HG03103 (cell line): ENCODE measurements around the gene KRT78.
"Not testable (repeated sequence)": the region's sequence is repeated elsewhere in the genome, so short reads cannot be mapped to it uniquely, and the experiment has no call there.

ENCODE experiments used
- ATAC-seq: cut with Tn5 transposase; IDR thresholded peaks from one replicate; pipeline ENCODE4 v1.9.1; 2021; ENCODE audit warnings: low read depth; ENCODE audit not compliant: unreplicated experiment

Gene KRT78

DNA sequence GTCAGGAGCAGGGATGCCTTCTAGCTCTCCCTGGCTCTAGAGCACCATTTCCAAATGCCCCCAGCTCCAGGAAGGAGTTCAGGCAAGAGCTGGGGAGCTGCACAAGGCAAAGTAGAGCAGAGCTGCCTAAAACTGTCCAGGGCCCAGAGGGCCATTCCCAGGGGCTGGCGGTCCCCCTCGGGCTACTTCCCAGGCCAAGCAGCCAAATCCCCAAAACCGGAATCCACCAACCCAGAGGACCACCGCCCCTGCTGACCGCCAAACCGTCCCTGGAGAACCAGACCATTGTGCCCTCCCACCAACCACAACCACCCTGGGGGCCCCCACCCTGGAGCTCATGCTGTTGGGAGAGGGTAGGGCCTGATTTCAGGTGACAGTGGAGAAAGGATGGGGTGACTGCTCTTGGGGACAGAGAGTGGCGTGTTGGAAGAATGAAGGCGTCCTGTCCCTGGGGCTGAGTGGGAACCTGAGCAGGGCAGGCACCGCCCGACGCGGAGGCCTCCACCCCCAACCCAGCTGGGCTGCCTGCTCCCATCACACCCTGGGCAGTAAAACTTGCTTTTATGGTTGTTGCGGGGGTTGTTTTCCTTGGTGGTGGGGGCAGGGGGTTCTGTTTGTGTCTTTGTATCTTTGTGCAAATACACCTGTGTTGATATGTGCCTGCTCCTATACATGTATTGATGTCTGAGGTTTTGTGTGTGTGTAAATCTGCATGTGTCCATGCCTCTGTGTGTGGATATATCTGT lies 24.0 kb upstream of the KRT78 start:
- no peak for ATAC-seq

- no peak for ATAC-seq
These were observed 22.7 kb upstream of the KRT78 start for GRCh38 chr12:52871291-52872039.

DNA sequence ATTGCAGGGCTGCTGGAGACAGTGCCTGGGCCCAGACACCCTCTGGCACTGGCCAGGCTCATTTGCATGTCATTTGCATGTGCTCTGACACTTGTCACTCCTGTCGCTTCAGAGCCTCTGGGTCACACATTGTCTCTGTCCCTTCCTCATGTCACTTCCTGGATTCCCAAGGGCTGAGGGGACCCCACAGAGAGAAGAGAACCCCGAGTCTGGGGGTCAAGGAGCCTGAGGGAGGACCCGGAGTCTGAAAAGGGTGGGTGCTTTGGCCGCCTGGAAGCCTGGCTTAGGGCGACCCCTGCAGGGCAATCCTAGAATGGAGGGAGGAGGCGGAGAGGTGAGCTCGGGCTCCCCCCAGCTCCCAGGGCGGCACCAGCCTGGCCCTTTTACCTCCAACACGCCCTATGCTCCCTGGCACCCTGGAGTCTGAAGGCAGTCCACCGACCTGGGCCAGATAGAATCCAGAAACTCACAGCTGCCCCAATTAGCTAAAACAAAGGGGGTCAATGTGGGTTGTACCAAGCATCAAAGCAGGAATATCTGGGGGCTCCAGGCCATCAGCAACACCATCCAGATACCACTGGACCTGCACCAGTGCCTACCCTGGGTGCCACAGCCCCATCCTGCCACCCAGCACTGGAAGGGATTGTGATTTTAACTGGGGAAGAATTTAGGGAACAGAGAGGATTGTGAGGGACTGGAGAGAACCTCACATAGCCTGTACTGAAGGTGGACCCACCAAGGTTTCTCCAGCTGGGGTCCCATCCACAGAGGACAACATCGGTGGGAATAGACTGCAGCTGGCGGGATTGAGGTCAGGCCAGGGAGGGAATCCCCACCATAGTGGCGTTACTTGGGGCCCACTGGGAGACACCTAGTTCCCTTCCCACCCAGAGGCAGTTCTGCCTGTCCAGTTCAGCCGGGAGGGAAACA lies 21.8 kb upstream of the KRT78 start:
- no peak for ATAC-seq

DNA sequence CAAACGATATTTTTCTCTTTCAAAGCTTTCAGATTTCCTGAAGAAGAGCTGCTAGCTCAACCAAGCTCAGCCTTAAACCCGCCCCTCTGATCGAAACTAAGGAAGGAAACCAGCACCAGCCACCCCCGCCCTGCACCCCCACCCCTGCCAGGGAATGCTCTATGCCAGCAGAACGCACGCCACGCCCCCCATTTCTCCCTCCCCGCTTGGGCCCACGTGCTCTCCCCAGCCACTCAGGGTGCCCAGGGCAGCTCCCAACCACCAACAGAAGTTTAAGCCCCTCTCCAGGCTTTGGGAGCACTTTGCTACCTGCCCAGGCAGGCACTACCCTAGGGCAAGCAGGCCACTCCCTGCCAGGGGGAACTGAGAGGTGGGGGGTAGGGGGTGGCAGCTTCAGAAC lies 18.8 kb upstream of the KRT78 start:
- ATAC-seq = no peak

DNA sequence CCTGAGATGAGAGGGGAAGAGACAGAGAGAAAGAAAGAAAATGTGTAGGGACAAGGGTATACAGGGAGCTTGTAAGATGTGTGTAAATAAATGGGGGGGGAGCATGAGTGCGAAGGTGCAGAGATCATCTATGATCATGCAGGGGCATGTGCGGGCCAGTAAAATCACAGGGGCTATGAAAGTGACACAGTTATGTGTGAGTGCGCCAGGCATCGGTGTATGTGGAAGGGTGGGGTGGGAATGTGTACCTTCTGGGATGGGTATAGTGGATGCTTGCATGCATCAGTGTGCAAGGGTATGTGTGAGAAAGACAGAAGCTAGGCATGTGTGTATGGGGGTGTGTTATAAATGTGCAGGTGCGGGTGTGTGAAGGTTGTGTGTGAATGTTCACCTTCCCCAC lies 18.4 kb upstream of the KRT78 start:
- no peak for ATAC-seq

DNA sequence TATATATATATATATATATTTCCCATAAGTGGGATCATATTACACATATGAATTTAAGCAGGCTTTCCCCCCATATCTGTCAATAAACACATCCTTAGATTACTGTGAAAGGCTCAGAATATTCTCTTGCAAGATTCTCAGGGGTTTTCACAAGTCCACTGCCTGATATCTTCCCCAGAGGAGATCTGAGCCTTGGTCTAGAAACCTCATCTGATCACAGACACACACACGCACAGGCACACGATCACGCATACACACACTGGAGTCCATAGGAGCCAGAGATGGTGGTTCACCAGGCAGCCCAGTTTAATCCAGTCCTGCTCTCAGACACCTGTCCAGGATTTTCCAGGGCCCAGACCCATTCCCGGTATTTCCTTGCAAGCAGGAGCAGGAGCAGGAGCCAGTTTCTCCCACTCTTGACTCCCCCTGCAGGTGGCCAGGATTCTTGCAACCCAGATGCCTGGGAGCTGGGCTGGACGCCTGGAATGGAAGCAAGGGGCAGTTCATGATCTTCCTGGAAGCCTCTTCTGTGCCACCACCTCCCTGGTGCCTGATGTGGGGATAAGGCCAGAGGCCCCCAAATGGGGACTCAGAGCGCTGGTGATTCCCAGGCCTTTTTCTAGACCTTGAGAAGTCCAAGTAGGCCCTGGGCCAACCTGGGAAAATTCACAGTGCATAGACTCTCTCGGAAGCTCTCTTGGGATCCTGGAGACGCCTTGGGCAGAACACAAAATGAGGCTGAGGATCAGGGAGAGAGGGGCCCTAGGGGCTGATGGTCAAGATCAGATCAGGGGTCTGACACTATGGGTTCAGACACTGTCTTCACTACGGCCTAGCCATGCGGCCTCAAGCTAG lies 16.5 kb upstream of the KRT78 start:
- no peak for ATAC-seq

- no peak for ATAC-seq
These were observed 13.2 kb upstream of the KRT78 start for GRCh38 chr12:52862023-52862422.

GRCh38 chr12:52861511-52861910 lies 12.7 kb upstream of the KRT78 start:
- ATAC-seq = no peak

- no peak for ATAC-seq
These were observed 11.5 kb upstream of the KRT78 start for GRCh38 chr12:52860102-52860823.

DNA sequence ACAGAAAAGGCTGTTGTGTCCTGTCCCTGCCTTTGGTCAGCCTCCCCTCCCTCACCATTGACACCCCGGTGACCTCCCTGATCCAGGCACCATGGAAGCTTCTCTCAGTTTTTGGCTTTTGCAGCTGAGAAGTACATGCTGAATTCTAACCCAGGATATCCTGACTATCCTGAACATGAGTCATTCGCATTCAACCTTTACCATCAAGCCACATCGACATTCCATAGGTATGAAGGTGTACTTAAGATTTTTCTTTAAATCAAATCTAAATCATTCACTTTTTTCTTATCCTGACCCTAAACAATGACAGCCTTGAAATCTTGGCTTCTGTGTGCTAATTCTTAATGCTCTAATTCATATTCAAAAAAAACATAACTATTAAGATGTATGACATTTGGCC lies 8.7 kb upstream of the KRT78 start:
- ATAC-seq = no peak

GRCh38 chr12:52856787-52857186 lies 8.0 kb upstream of the KRT78 start:
- ATAC-seq = no peak

GRCh38 chr12:52856077-52856476 lies 7.3 kb upstream of the KRT78 start:
- ATAC-seq = not testable (repeated sequence)

GRCh38 chr12:52851787-52852186 lies 3.0 kb upstream of the KRT78 start:
- ATAC-seq = no peak

DNA sequence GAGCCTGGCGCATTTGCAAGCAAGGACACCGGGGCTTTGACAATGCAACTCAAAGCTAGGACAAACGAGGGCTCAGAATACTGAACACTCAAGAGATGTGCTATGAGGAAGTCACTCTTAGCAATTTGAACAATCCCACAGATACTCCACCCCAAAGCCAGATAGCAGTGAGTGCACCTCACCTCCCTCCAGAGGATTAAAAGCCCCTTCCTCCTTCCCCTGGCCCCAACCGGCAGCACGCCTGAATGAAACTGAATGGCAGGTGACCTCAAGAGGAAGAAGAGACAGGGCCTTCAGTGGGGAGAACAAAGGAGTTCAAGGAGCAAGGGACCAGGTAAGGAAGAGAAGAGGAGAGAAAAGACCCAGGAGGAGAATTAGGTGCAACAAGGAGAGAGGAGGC lies 1.9 kb upstream of the KRT78 start:
- ATAC-seq = no peak

DNA sequence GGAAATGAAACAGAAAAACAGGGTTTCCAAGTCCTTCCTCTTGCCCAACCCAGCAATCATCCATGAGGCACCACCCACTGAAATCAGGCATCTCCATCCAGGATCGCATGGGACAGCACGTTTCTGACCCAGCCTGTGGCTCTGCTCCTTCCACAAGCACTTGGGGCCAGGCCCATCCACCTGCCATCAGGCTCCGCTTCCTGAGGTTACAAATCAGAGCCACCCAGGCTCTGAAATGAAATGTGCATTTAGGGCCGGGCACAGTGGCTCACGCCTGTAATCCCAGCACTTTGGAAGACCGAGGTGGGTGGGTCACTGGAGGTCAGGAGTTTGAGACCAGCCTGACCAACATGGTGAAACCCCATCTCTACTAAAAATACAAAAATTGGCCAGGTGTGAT lies 717 bp upstream of the KRT78 start:
- ATAC-seq = no peak

DNA sequence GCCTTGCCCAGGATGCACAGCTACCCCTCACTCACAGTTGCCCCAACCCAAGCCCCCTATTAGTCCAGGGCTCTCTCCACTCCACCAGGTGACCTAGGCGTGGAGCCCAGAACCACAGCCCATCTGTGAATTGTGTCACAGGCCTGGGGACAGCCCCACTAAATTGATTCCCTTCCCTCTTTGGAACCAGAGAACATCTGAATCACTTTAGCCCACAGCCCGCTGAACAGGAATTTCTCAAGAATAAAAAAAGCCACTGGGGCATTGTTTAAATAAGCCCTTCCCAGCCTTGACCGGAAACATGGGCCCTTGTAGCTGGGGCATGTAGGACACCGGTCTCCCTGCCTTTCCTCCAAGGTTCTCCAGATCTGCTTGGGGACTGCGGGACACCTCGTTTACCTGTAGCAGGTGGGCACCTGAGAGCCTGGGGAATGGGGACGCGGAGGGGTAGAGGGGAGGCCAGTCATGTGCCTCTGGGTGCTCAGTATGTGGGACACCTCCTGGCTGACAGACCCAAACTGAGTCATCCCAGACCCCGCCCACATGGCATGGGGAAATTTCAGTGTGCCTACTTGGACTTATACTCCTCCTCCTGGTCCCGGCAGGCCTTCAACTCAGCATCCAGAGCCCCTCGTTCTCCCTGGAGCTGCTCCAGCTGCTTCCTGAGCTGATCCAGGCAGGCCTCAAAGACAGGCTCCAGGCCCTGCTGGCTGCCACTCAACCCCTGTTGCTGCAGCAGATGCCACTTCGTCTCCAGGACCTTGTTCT lies 1.3 kb downstream of the KRT78 start:
- no peak for ATAC-seq

- ATAC-seq = no peak
These were observed 2.3 kb downstream of the KRT78 start for GRCh38 chr12:52846356-52846970.

GRCh38 chr12:52845946-52846345 lies 2.8 kb downstream of the KRT78 start:
- ATAC-seq = no peak
